ENCODE measurements around the gene RPS15. TPM values are rescaled to one million over a fixed set of nuclear protein-coding genes. Genes with fewer than 3 reads are reported as not detected.
A peak's percentile ranks its signal among the peaks of the same experiment; 100 is the strongest.

Gene RPS15
- total and polyA plus RNA-seq, 9 of the 15 experiments (the other 6 are each of a cell fraction or from before 2014, with no cell fraction given): 605 to 2,791 (median 957) TPM

GRCh38 chr19:1449467-1450442, 11.6 kb downstream of the RPS15 start, which contains the start of gene APC2 (continued):
- TF ChIP-seq POLR2AphosphoS2 (IDR thresholded peaks at IDR 0.05; ENCODE audit: low read length) (no peak), RFX5 (IDR thresholded peaks at IDR 0.05; ENCODE audit: low read depth, low read length) (no peak), CTBP1 (IDR thresholded peaks at IDR 0.05; ENCODE audit: borderline replicate concordance) (peak; percentile 86), ZNF146 (CRISPR knock-in tag; IDR thresholded peaks at IDR 0.05; ENCODE audit: unreplicated experiment) (no peak), POLR2H (tag; IDR thresholded peaks at IDR 0.05; ENCODE audit: low read depth) (no peak), KDM1A (IDR thresholded peaks at IDR 0.05) (peak; percentile 76 to 87), CEBPG (CRISPR knock-in tag; IDR thresholded peaks at IDR 0.05) (peak; percentile 82; the same call in 1 of the 2 replicates), CEBPG (tag; conservative IDR thresholded peaks at IDR 0.05 in 1 of 2, IDR thresholded peaks at IDR 0.05 in 1 of 2) (peak in 1 of 2 experiments; percentile 61; a peak in 2 of 4 replicates), ZKSCAN8 (CRISPR knock-in tag; IDR thresholded peaks at IDR 0.05) (no peak), BRD9 (IDR thresholded peaks at IDR 0.05; ENCODE audit: low read depth, partially characterized antibody) (no peak), ZBTB1 (CRISPR knock-in tag; IDR thresholded peaks at IDR 0.05; ENCODE audit: borderline replicate concordance, low read depth) (no peak), ZNF780A (CRISPR knock-in tag; IDR thresholded peaks at IDR 0.05) (no peak), RBM25 (IDR thresholded peaks at IDR 0.05; ENCODE audit: low read depth, low read length, severe bottlenecking) (peak; percentile 100), E2F6 (IDR thresholded peaks at IDR 0.05; ENCODE audit: borderline replicate concordance in 1 of 2, extremely low read depth in 1 of 2, insufficient read depth in 1 of 2, insufficient read length in 1 of 2, low read depth in 1 of 2, low read length in 1 of 2, poor library complexity in 1 of 2, severe bottlenecking in 1 of 2) (no peak), TCF7L2 (IDR thresholded peaks at IDR 0.05; ENCODE audit: low read depth, low read length) (no peak), SFPQ (IDR thresholded peaks at IDR 0.05; ENCODE audit: low read depth, low read length) (no peak), MITF (IDR thresholded peaks at IDR 0.05) (no peak), ZC3H8 (IDR thresholded peaks at IDR 0.05) (no peak), TFAM (CRISPR knock-in tag; conservative IDR thresholded peaks at IDR 0.05) (no peak), KLF16 (IDR thresholded peaks at IDR 0.05) (no peak), MAFK (IDR thresholded peaks at IDR 0.05; ENCODE audit: low read length) (no peak), BHLHE40 (IDR thresholded peaks at IDR 0.05; ENCODE audit: low read length) (no peak), HEY1 (CRISPR knock-in tag; IDR thresholded peaks at IDR 0.05; ENCODE audit: borderline replicate concordance) (no peak)

All from K562 (cell line).